ENCODE measurements around the gene MYCBPAP. TPM values are rescaled to one million over a fixed set of nuclear protein-coding genes. Genes with fewer than 3 reads are reported as not detected.

Gene MYCBPAP
- total and polyA plus RNA-seq, 3 experiments from 2014 or later, result 0.83 to 0.86 TPM; not detected in 1

DNA sequence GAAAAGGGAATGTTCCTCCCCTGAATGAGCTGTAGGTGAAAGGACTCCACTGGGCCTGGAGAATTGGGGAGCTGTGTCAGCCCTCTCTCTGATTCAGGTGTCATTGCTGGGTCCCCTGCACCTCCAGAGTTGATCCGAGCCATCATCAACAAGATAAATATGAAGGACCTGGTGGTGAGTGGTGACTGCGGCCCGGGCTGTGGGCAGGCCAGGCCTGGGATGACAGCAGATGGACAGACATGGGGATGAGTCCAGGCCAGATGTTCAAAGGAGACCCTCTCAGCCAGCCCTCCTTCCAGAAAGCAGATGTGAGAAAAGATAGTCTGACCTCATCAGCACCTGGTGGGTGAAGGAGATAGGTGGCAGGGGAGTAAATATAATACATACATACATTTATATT is 44.1 kb upstream of the MYCBPAP start:
- DNase-seq, result no peak
- no peaks in the 10 kb centered on the region for H3K36me3 ChIP-seq (ENCODE audit: insufficient read depth, low read length)
- Mint-ChIP-seq H3K4me3 (no peak overlapping the region), H3K27ac (peak overlapping the region in 1 of 8 donors; percentile 88), H3K27me3 (peaks cover 12 to 20% of the 10 kb centered on the region in 2 donors), H3K36me3 (peaks cover 0 to 2% (median 0%) of the 10 kb centered on the region in 3 donors), H3K9me3 (no peaks in the 10 kb centered on the region), H3K4me1 (peaks cover 7 to 24% (median 12%) of the 10 kb centered on the region in 3 donors)
- no peak overlapping the region for H3K27ac ChIP-seq (ENCODE audit: low read depth, low read length)
- no peak overlapping the region for H3K4me3 ChIP-seq (ENCODE audit: low read length)
- ChIA-PET CTCF (no interaction called here), POLR2A (no interaction called here)
- peaks cover 3% of the 10 kb centered on the region for H3K27me3 ChIP-seq (ENCODE audit: insufficient read depth, low read length, poor library complexity, severe bottlenecking)
- no peaks in the 10 kb centered on the region for H3K9me3 ChIP-seq (ENCODE audit: low read length)
- no peaks in the 10 kb centered on the region for H3K4me1 ChIP-seq (ENCODE audit: insufficient read depth, low read length)

DNA sequence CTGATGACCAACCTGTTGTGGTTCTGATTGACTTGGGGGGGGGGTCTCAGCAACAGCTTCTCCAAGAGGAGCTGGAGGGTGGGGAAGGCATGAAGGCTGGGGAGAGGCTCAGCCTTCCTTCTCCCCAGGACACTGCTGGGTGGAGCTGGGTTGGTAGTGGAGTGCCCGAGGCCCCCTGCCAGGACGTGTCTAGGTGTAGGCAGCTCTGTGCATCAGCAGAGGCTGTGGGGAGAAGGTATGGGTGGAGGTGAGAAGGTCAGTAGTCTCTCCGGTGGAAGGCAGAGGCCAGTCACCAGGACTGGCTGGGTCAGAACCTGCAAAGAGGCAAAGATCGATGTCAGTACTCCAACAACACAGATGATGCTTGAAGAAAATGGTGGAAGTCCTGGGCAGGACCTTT is 43.5 kb upstream of the MYCBPAP start:
- peaks cover 7 to 28% (median 12%) of the 10 kb centered on the region in 3 donors for H3K4me1 Mint-ChIP-seq
- no peak overlapping the region for H3K4me3 Mint-ChIP-seq
- no peaks in the 10 kb centered on the region for H3K4me1 ChIP-seq (ENCODE audit: insufficient read depth, low read length)
- peaks cover 9% of the 10 kb centered on the region for H3K27me3 ChIP-seq (ENCODE audit: insufficient read depth, low read length, poor library complexity, severe bottlenecking)
- H3K27ac ChIP-seq (ENCODE audit: low read depth, low read length), result no peak overlapping the region
- no peak overlapping the region for H3K4me3 ChIP-seq (ENCODE audit: low read length)
- no peaks in the 10 kb centered on the region for H3K9me3 Mint-ChIP-seq
- H3K27ac Mint-ChIP-seq, result no peak overlapping the region
- no peaks in the 10 kb centered on the region for H3K36me3 ChIP-seq (ENCODE audit: insufficient read depth, low read length)
- no peak for DNase-seq
- no peaks in the 10 kb centered on the region for H3K9me3 ChIP-seq (ENCODE audit: low read length)
- CTCF ChIA-PET, result no interaction called here
- H3K36me3 Mint-ChIP-seq, result peaks cover 0 to 2% (median 0%) of the 10 kb centered on the region in 3 donors
- peaks cover 12 to 20% of the 10 kb centered on the region in 2 donors for H3K27me3 Mint-ChIP-seq
- POLR2A ChIA-PET, result no interaction called here

DNA sequence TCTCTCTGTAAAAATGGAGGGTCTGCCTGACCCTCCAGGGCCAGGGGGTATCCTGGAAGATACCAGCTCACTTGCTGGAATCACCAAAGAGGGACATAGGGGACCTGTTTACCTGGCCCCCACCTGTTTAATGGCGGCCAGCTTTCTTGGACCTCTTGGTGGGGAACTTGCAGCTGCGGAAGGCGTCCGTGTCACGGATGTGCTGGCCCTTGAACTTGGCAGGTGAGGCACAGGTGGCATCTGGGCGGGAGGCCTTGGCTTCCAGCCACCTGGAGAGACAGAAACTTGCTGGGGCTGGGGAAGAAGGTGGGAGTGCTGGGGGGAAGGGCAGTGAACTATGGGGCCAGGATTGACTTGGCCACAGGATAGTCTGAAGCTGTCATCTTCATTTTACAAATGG is 43.1 kb upstream of the MYCBPAP start:
- peaks cover 7 to 28% (median 12%) of the 10 kb centered on the region in 3 donors for H3K4me1 Mint-ChIP-seq
- peaks cover 13 to 20% of the 10 kb centered on the region in 2 donors for H3K27me3 Mint-ChIP-seq
- DNase-seq, result no peak
- H3K4me1 ChIP-seq (ENCODE audit: insufficient read depth, low read length), result no peaks in the 10 kb centered on the region
- POLR2A ChIA-PET, result no interaction called here
- no peaks in the 10 kb centered on the region for H3K9me3 ChIP-seq (ENCODE audit: low read length)
- H3K27me3 ChIP-seq (ENCODE audit: insufficient read depth, low read length, poor library complexity, severe bottlenecking), result peaks cover 11% of the 10 kb centered on the region
- H3K27ac ChIP-seq (ENCODE audit: low read depth, low read length), result no peak overlapping the region
- no peak overlapping the region for H3K4me3 ChIP-seq (ENCODE audit: low read length)
- no peak overlapping the region for H3K4me3 Mint-ChIP-seq
- no peaks in the 10 kb centered on the region for H3K9me3 Mint-ChIP-seq
- CTCF ChIA-PET, result no interaction called here
- peaks cover 0 to 2% (median 0%) of the 10 kb centered on the region in 3 donors for H3K36me3 Mint-ChIP-seq
- H3K27ac Mint-ChIP-seq, result no peak overlapping the region
- no peaks in the 10 kb centered on the region for H3K36me3 ChIP-seq (ENCODE audit: insufficient read depth, low read length)

DNA sequence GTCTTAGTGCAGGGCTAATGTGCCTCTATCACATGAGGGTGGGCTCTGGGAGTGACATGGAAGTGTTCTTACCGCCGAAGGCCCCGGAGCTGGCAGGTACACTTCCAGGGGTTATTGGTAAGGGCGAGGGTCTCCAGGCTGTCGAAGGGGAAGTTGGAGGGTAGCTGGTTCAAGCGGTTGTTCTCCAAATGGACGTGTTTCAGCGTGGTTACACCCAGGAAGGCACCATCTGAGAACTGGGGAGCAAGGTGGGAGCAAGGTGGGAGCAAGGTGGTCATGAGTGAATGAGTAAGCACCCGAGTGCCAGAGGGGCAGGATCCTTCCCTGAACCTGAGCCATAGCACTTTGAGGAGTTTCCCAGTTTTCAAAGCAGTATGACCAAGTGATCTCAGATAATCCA is 42.6 kb upstream of the MYCBPAP start:
- H3K4me1 Mint-ChIP-seq, result peaks cover 7 to 28% (median 12%) of the 10 kb centered on the region in 3 donors
- Histone ChIP-seq H3K27ac (ENCODE audit: low read depth, low read length) (no peak overlapping the region), H3K4me1 (ENCODE audit: insufficient read depth, low read length) (no peaks in the 10 kb centered on the region), H3K4me3 (ENCODE audit: low read length) (no peak overlapping the region), H3K36me3 (ENCODE audit: insufficient read depth, low read length) (no peaks in the 10 kb centered on the region), H3K9me3 (ENCODE audit: low read length) (no peaks in the 10 kb centered on the region), H3K27me3 (ENCODE audit: insufficient read depth, low read length, poor library complexity, severe bottlenecking) (peaks cover 11% of the 10 kb centered on the region)
- peaks cover 17 to 20% of the 10 kb centered on the region in 2 donors for H3K27me3 Mint-ChIP-seq
- ChIA-PET CTCF (no interaction called here), POLR2A (interaction anchor here (0.7 kb wide), 1 partner anchor 36 kb away, joined by 4 read pairs; no protein-coding TSS in a partner anchor)
- H3K9me3 Mint-ChIP-seq, result no peaks in the 10 kb centered on the region
- no peak for DNase-seq
- no peak overlapping the region for H3K4me3 Mint-ChIP-seq
- no peak overlapping the region for H3K27ac Mint-ChIP-seq
- H3K36me3 Mint-ChIP-seq, result peaks cover 0 to 2% (median 0%) of the 10 kb centered on the region in 3 donors

DNA sequence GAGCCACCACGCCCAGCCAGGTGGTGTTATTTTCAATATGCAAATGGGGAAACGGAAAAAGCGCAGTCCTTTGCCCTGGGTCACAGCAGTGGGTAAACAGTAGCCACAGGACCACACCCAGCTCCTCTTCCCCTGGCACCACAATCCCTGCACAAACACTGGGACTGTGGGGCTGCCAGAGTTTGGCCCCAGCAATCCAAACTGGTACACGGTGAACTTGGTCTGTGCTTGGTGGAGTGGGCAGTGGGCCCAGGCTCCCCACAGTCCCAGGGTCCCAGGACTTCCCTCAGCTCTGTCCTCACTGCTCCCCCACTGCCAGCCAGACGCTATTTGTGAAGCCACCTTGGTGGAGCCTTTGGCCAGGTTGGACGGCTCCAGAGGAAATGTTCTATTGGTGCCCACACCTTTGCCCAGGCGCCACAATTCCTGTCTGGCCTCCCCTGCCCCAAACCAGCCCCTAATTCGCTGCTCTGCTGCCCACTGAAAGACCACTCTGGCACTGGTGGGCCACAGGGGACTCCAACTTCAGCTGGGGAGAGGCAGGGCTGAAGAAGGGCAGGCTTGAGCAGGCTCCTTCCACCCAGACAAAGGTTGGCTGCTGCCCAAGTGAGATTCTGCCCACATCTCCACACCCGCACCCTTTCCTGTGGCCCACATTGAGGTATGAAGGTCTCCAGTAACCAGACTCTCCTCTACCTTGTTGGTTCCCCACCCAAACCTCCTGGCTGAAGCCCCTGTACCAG is 41.7 kb upstream of the MYCBPAP start:
- Mint-ChIP-seq H3K27me3 (peaks cover 18 to 20% of the 10 kb centered on the region in 2 donors), H3K36me3 (peaks cover 0 to 5% (median 2%) of the 10 kb centered on the region in 3 donors), H3K9me3 (no peaks in the 10 kb centered on the region), H3K4me3 (no peak overlapping the region), H3K27ac (no peak overlapping the region), H3K4me1 (peaks cover 7 to 28% (median 12%) of the 10 kb centered on the region in 3 donors)
- H3K4me3 ChIP-seq (ENCODE audit: low read length), result no peak overlapping the region
- peaks cover 11% of the 10 kb centered on the region for H3K27me3 ChIP-seq (ENCODE audit: insufficient read depth, low read length, poor library complexity, severe bottlenecking)
- no peaks in the 10 kb centered on the region for H3K36me3 ChIP-seq (ENCODE audit: insufficient read depth, low read length)
- DNase-seq, result no peak
- POLR2A ChIA-PET, result interaction anchor here (0.7 kb wide), 1 partner anchor 37 kb away, joined by 4 read pairs; no protein-coding TSS in a partner anchor
- no peaks in the 10 kb centered on the region for H3K4me1 ChIP-seq (ENCODE audit: insufficient read depth, low read length)
- no peaks in the 10 kb centered on the region for H3K9me3 ChIP-seq (ENCODE audit: low read length)
- H3K27ac ChIP-seq (ENCODE audit: low read depth, low read length), result no peak overlapping the region
- CTCF ChIA-PET, result no interaction called here

DNA sequence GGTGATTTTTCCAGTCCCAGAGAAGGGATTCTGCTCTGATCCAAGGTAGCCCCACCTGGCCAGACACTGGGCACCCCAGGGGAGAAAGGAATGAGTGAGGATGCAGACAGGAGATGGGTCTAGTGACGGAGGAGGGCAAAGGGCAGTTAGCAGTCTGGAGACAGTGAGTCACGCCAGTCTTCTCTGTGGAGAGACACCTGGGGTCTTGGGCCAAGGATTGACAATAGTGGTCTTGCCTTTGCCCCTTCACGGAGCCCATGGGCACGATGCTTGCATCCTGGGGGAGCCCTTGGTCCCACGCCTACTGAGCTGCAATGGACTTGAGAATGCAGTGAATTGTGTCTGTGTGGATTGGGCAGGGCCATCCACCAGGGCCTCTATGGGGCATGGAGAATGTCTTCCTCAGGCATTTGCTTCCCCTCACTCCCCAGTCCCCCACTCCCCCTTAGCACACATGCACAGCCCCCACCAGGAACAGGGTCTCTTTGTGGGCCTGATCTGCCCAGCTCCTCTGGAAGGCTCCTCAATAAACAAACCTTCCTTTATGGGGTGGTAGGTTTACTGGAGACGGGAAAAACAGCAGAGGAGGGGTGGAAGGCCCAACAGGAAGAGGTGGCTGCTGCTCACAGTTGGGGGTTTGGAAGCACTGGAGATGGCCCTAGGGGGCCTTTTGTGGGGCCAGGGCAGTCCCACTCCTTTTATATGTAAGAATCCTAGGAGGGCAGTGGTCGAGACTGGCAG is 41.0 kb upstream of the MYCBPAP start:
- Histone ChIP-seq H3K4me1 (ENCODE audit: insufficient read depth, low read length) (no peaks in the 10 kb centered on the region), H3K27ac (ENCODE audit: low read depth, low read length) (no peak overlapping the region), H3K9me3 (ENCODE audit: low read length) (no peaks in the 10 kb centered on the region), H3K27me3 (ENCODE audit: insufficient read depth, low read length, poor library complexity, severe bottlenecking) (peaks cover 11% of the 10 kb centered on the region), H3K36me3 (ENCODE audit: insufficient read depth, low read length) (no peaks in the 10 kb centered on the region), H3K4me3 (ENCODE audit: low read length) (no peak overlapping the region)
- Mint-ChIP-seq H3K4me3 (peak overlapping the region in 3 of 7 donors; percentile 14 to 63 (median 35)), H3K36me3 (peaks cover 0 to 9% (median 3%) of the 10 kb centered on the region in 3 donors), H3K27ac (peak overlapping the region in 1 of 8 donors; percentile 27), H3K9me3 (no peaks in the 10 kb centered on the region), H3K27me3 (peaks cover 18 to 20% of the 10 kb centered on the region in 2 donors), H3K4me1 (peaks cover 7 to 28% (median 12%) of the 10 kb centered on the region in 3 donors)
- DNase-seq, result no peak
- CTCF ChIA-PET, result interaction anchor here (0.9 to 1.5 kb wide), 2 partner anchors 12 to 70 kb away, joined by 4 to 5 read pairs; partner anchors contain the start of gene LRRC59
- POLR2A ChIA-PET, result interaction anchor here (1.1 kb wide), 1 partner anchor 12 kb away, joined by 4 read pairs; the partner anchor contains the start of gene RSAD1

DNA sequence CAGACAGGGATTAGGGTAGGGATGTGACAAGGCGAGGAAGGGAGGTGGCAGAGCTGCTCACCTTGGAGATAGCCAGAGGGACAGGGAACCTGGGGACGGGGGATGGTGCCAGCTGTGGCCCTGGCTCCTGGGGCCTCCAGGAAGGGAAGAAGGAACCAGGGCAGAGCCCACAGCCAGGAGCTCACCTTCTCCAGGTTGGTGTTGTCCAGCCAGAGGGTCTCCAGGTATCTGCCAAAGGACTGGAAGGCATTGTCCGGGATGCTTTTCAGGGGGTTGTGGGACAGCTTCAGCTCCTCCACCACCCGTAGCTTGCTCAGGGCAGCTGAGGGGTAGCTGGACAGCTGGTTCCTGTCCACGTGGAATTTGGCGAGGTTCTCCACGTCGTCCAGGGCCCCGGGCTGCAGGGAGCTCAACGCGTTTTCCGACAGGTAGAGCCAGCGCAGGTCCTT is 40.4 kb upstream of the MYCBPAP start:
- Mint-ChIP-seq H3K9me3 (no peaks in the 10 kb centered on the region), H3K36me3 (peaks cover 0 to 10% (median 5%) of the 10 kb centered on the region in 3 donors), H3K4me3 (peak overlapping the region in 4 of 7 donors; percentile 14 to 82 (median 49)), H3K27ac (peak overlapping the region in 1 of 8 donors; percentile 27), H3K4me1 (peaks cover 7 to 28% (median 12%) of the 10 kb centered on the region in 3 donors), H3K27me3 (peaks cover 18 to 20% of the 10 kb centered on the region in 2 donors)
- CTCF ChIA-PET, result interaction anchor here (0.9 to 1.5 kb wide), 2 partner anchors 12 to 70 kb away, joined by 4 to 5 read pairs; partner anchors contain the start of gene LRRC59
- Histone ChIP-seq H3K4me1 (ENCODE audit: insufficient read depth, low read length) (no peaks in the 10 kb centered on the region), H3K9me3 (ENCODE audit: low read length) (no peaks in the 10 kb centered on the region), H3K36me3 (ENCODE audit: insufficient read depth, low read length) (no peaks in the 10 kb centered on the region), H3K27ac (ENCODE audit: low read depth, low read length) (no peak overlapping the region), H3K4me3 (ENCODE audit: low read length) (no peak overlapping the region), H3K27me3 (ENCODE audit: insufficient read depth, low read length, poor library complexity, severe bottlenecking) (peaks cover 11% of the 10 kb centered on the region)
- DNase-seq, result no peak
- POLR2A ChIA-PET, result interaction anchor here (1.1 kb wide), 1 partner anchor 11 kb away, joined by 4 read pairs; the partner anchor contains the start of gene RSAD1

Measured in CD8-positive, alpha-beta memory T cell (primary cell).